SK-N-SH treated with all-trans-retinoic acid at 6 μM for 48 hours (cell line): ENCODE results near the gene UVRAG.

Source experiments
- ARNTL ChIP-seq: fragments of 450-650 bp; formaldehyde crosslinking; IDR thresholded peaks from 2 replicates; pipeline ENCODE4 v1.5.0; 2020; ENCODE audit warnings: low read depth, mild to moderate bottlenecking, moderate library complexity, borderline replicate concordance
- ZNF8 ChIP-seq: fragments of 450-650 bp; formaldehyde crosslinking; IDR thresholded peaks from 2 replicates; pipeline ENCODE4 v1.5.0; 2020; ENCODE audit warnings: mild to moderate bottlenecking, moderate library complexity

DNA sequence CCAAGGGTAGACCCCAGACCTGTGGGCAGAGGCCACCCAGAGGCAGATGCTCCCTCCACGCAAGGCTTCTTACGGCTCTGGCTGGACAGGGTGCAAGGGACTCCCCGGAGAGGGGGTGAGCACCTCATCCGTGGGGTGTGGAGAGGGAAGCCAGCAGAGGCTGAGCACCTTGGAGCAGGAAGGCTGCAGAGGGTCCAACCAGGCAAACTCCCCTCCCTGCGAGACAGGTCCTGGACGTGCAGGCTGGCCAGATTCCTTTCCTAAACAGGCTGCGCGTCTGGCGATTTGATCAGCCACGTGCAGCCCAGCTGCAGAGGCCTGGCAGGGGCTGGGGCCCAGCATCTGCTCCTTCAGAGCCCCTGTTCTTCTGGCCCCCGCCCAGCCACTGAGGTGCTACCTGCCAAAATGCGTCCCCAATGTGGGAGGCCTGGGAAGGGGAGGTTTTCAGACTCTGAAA lies 342.0 kb downstream of the UVRAG start:
- TF ChIP-seq ARNTL (CRISPR knock-in tag), result no peak
- no peak for TF ChIP-seq ZNF8 (CRISPR knock-in tag)
